GM12878 (cell line): Measurements from ENCODE around the gene RUNDC3A. TPM values are rescaled to one million over a fixed set of nuclear protein-coding genes. Genes with fewer than 3 reads are reported as not detected.

ENCODE experiments used
- ATF2 ChIP-seq: IDR thresholded peaks from 2 replicates; pipeline ENCODE4 v1.6.1; 2012; ENCODE audit warnings: low read length, inconsistent platforms
- ATF3 ChIP-seq: IDR thresholded peaks from 2 replicates; pipeline ENCODE4 v1.6.1; 2011; ENCODE audit warnings: low read depth, mild to moderate bottlenecking, low read length, moderate library complexity, borderline replicate concordance; ENCODE audit errors: extremely low read depth
- BCLAF1 ChIP-seq: fragments of 450-650 bp; IDR thresholded peaks from 2 replicates; pipeline ENCODE4 v1.6.1; 2017; ENCODE audit warnings: antibody characterized with exemption, mild to moderate bottlenecking, moderate library complexity
- BMI1 ChIP-seq: fragments of 450-650 bp; IDR thresholded peaks from 2 replicates; pipeline ENCODE4 v1.6.1; 2016; ENCODE audit warnings: mild to moderate bottlenecking, moderate library complexity, borderline replicate concordance
- CBFB ChIP-seq: IDR thresholded peaks from 2 replicates; pipeline ENCODE4 v1.6.1; 2016; ENCODE audit warnings: antibody characterized with exemption, low read depth
- ESRRA ChIP-seq: IDR thresholded peaks from 2 replicates; pipeline ENCODE4 v1.6.1; 2012; ENCODE audit warnings: mild to moderate bottlenecking, low read length, improper control_type of control experiment
- HDGF ChIP-seq: fragments of 450-650 bp; IDR thresholded peaks from 2 replicates; pipeline ENCODE4 v1.6.1; 2016; ENCODE audit warnings: antibody characterized with exemption
- MAX ChIP-seq: IDR thresholded peaks from 2 replicates; pipeline ENCODE4 v1.6.1; 2012; ENCODE audit warnings: low read depth, low read length, improper control_type of control experiment
- MEF2A ChIP-seq: IDR thresholded peaks from 2 replicates; pipeline ENCODE4 v1.6.1; 2011; ENCODE audit warnings: low read depth, mild to moderate bottlenecking, low read length, moderate library complexity; ENCODE audit not compliant: insufficient read depth
- MTA2 ChIP-seq: fragments of 450-650 bp; IDR thresholded peaks from 2 replicates; pipeline ENCODE4 v1.6.1; 2016; ENCODE audit warnings: low read depth, mild to moderate bottlenecking, moderate library complexity
- NKRF ChIP-seq: fragments of 450-650 bp; conservative IDR thresholded peaks from 2 replicates; pipeline ENCODE4 v1.6.1; 2017; ENCODE audit warnings: mild to moderate bottlenecking, moderate library complexity
- POLR2A ChIP-seq: IDR thresholded peaks from 2 replicates; pipeline ENCODE4 v1.6.1; 2011; ENCODE audit warnings: low read depth, mild to moderate bottlenecking, low read length
- RAD51 ChIP-seq: fragments of 450-650 bp; IDR thresholded peaks from 2 replicates; pipeline ENCODE4 v1.6.1; 2016; ENCODE audit warnings: moderate library complexity, mild to moderate bottlenecking, inconsistent platforms
- RELA ChIP-seq: fragments of 450-650 bp; IDR thresholded peaks from 2 replicates; pipeline ENCODE4 v1.8.0; 2014; ENCODE audit warnings: borderline replicate concordance; ENCODE audit not compliant: partially characterized antibody
- RUNX3 ChIP-seq: IDR thresholded peaks from 2 replicates; pipeline ENCODE4 v1.6.1; 2012; ENCODE audit warnings: low read length, inconsistent platforms
- SIX5 ChIP-seq: IDR thresholded peaks from 2 replicates; pipeline ENCODE4 v1.6.1; 2011; ENCODE audit warnings: mild to moderate bottlenecking, low read depth, low read length, moderate library complexity; ENCODE audit not compliant: severe bottlenecking
- SP1 ChIP-seq: IDR thresholded peaks from one replicate; pipeline ENCODE4 v1.6.1; 2011; ENCODE audit warnings: low read depth, low read length
- ZBTB40 ChIP-seq: fragments of 450-650 bp; IDR thresholded peaks from 2 replicates; pipeline ENCODE4 v1.6.1; 2016; ENCODE audit warnings: mild to moderate bottlenecking, moderate library complexity, borderline replicate concordance
- ZNF24 ChIP-seq: fragments of 450-650 bp; IDR thresholded peaks from 2 replicates; pipeline ENCODE4 v1.6.1; 2017; ENCODE audit warnings: antibody characterized with exemption, mild to moderate bottlenecking
- polyA plus RNA-seq, 11 experiments: library from polyadenylated mRNA; depleted of rRNA in 4 of 11; unstranded in 6 of 11; stranded (reverse) in 5 of 11; fragments of >200 nt; fragmentation: Nextera tagmentation in 4 of 11; fragmentation: Illumina TruSeq in 1 of 11; extraction: Ambion mirVana in 4 of 11; extraction: Trizol in 1 of 11; gene quantifications; 1 replicate in 1 of 11; 2 replicates in 10 of 11; pipeline versions ENCODE4 v1.2.1 to v1.2.3, GENCODE V29; 2011 to 2016; ENCODE audit warnings: inconsistent platforms in 2 of 11, missing spikeins in 2 of 11, low read depth in 1 of 11
- total RNA-seq, 4 experiments: library from RNA; depleted of rRNA in 3 of 4; stranded (reverse); fragments of >200 nt in 3 of 4; fragmentation: Illumina TruSeq in 1 of 4; extraction: Trizol in 1 of 4; gene quantifications; 2 replicates each; pipeline versions ENCODE4 v1.2.1 to v1.2.3, GENCODE V29; 2013 to 2021

The RUNDC3A gene
- total and polyA plus RNA-seq, 10 of the 15 experiments (the other 5 are each of a cell fraction or from before 2014, with no cell fraction given) = 0.07 to 0.17 TPM; not detected in 8

GRCh38 chr17:44348234-44348987 lies 40.0 kb downstream of the RUNDC3A start (continued):
- TF ChIP-seq BCLAF1 = no peak
- no peak for TF ChIP-seq ZNF24
- no peak for TF ChIP-seq HDGF
- peak; percentile 44; the same call in 1 of the 2 replicates for TF ChIP-seq ATF3
- TF ChIP-seq NKRF = no peak
- no peak for TF ChIP-seq ZBTB40
- peak; percentile 57; the same call in 1 of the 2 replicates for TF ChIP-seq MEF2A
- peak; percentile 62 for TF ChIP-seq POLR2A
- peak; percentile 88 for TF ChIP-seq RUNX3
- TF ChIP-seq RELA = no peak
- TF ChIP-seq ATF2 = no peak; the same call in 1 of the 2 replicates
- no peak for TF ChIP-seq SIX5
- TF ChIP-seq ESRRA = 0 out of 2 replicates have a peak, but pooled peaks have one; percentile 47
- peak; percentile 64; the same call in 1 of the 2 replicates for TF ChIP-seq BMI1
- peak; percentile 91; the same call in 1 of the 2 replicates for TF ChIP-seq MAX
- peak; percentile 94 for TF ChIP-seq RAD51
- peak; percentile 41; the same call in 1 of the 2 replicates for TF ChIP-seq CBFB
- TF ChIP-seq MTA2 = peak; percentile 75
- TF ChIP-seq SP1 = peak; percentile 62
